SK-N-MC (cell line): ENCODE results near the gene FARSB.
"Not testable (repeated sequence)": the region's sequence is repeated elsewhere in the genome, so short reads cannot be mapped to it uniquely, and the experiment has no call there.

ENCODE experiments used
- DNase-seq: peaks from one replicate; pipeline ENCODE4 v3.0.0-alpha.2; 2011; ENCODE audit warnings: low read depth, low spot score
- H3K27ac ChIP-seq: fragments of 200-600 bp; sonication (generic); 2 replicates; pipeline ENCODE4 v1.5.1; 2016; ENCODE audit warnings: mixed run types
- H3K36me3 ChIP-seq: fragments of 200-600 bp; sonication (generic); 2 replicates; pipeline ENCODE4 v1.6.1; 2017; ENCODE audit warnings: antibody characterized with exemption, low read length, mixed read lengths; ENCODE audit not compliant: insufficient read depth
- H3K4me3 ChIP-seq: fragments of 200-600 bp; sonication (generic); 2 replicates; pipeline ENCODE4 v1.5.1; 2016
- H3K9ac ChIP-seq: fragments of 200-600 bp; sonication (generic); 2 replicates; pipeline ENCODE4 v1.8.0; 2017; ENCODE audit warnings: mixed run types, mixed read lengths; ENCODE audit not compliant: insufficient read length
- H3K9me3 ChIP-seq: fragments of 200-600 bp; sonication (generic); 2 replicates; pipeline ENCODE4 v1.6.1; 2017; ENCODE audit warnings: low read depth, mild to moderate bottlenecking, antibody characterized with exemption, low read length, moderate library complexity, mixed read lengths
- EZH2 ChIP-seq: fragments of 200-600 bp; sonication (generic); IDR thresholded peaks from one replicate; pipeline ENCODE4 v1.6.1; 2017; ENCODE audit warnings: antibody characterized with exemption
- FOXP2 ChIP-seq: optimal IDR thresholded peaks from 2 replicates; pipeline ENCODE3; 2011; ENCODE audit warnings: mild to moderate bottlenecking, moderate library complexity; ENCODE audit not compliant: insufficient read depth; ENCODE audit errors: extremely low read length, control extremely low read depth
- POLR2AphosphoS5 ChIP-seq: IDR thresholded peaks from 2 replicates; pipeline ENCODE4 v1.6.1; 2012; ENCODE audit warnings: mild to moderate bottlenecking, low read depth, low read length, borderline replicate concordance

Gene FARSB

DNA sequence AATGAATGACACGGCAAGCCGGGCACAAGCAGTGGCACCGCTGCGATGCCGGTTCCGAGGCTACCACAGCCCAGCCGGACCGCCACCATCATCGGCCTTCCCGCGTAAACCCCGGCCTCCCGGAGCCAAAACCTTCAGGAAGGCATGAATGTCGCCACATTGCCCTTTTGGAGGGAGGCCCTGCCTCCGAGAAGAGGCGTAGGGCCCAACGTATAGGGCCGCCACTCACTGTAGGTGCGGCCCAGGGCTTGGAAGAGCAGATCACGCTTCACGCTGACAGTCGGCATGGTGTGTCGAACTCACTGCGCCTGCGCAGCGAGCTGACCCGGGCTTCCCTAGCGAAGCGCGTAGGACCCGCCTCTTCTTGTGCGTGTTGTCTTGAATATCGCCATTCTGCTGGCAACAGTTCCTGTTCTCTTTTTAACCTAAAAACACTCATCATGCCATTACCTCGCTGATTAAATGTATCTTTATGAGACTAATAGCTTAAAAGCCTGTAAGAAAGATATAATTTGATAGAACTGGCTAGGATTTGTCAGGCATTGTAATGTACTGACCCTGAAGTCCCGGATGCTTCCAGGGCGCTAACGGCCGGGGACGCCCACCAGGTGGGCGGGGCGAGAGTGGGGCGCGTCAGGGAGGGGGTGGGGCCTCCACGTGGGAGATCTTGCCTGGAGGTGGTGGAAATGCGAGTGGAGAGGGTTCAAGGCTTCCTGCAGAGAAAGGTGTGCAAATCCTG is at the start of gene FARSB:
Gene FARSB (minus strand): TSS at position 306 of the 739 bp plus-strand sequence. CDS start 19 bp downstream, at position 287.
- H3K27ac ChIP-seq: peak within 1 kb of the TSS; percentile 97

DNA sequence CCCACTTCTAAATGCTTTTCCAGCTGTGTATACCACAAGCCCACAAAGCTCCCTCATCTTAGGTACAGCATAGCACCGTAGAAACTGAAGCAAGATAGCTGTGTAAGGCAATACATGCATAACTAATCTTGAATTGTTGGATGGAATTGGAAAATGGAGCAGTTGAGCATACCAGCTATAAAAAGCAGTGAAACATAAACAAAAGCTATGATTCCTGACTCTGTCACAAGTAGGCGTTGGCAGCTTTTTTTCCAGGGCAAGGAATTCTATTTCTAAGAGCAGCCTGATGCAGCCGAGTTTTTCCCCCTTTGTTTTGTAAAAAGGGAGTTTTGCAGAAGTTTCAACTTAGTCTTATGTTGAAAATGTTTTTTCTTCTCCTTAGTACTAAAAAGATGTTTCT is 48.0 kb upstream of the FARSB start:
- Histone ChIP-seq H3K36me3 (no peaks in the 10 kb centered on the region), H3K4me3 (no peak overlapping the region), H3K9me3 (no peaks in the 10 kb centered on the region), H3K9ac (no peak overlapping the region), H3K27ac (no peak overlapping the region)
- no peak for DNase-seq
- TF ChIP-seq POLR2AphosphoS5 (no peak), FOXP2 (no peak), EZH2 (no peak)

More for the DNA sequence above, at the start of gene FARSB:
- H3K9ac ChIP-seq: peak within 1 kb of the TSS; percentile 95
- TF ChIP-seq FOXP2 (no peak), POLR2AphosphoS5 (peak; percentile 90)
- H3K4me3 ChIP-seq: peak within 1 kb of the TSS; percentile 87
- H3K36me3 ChIP-seq: peaks cover 7% of the 10 kb centered on the region; the same call in 1 of the 2 replicates
- H3K9me3 ChIP-seq: no peaks in the 10 kb centered on the region
- DNase-seq: peak; percentile 93

GRCh38 chr2:222703091-222703490 is 47.2 kb upstream of the FARSB start:
- Histone ChIP-seq H3K27ac (no peak overlapping the region), H3K9me3 (no peaks in the 10 kb centered on the region), H3K4me3 (no peak overlapping the region), H3K36me3 (no peaks in the 10 kb centered on the region), H3K9ac (no peak overlapping the region)
- DNase-seq: no peak
- TF ChIP-seq FOXP2 (no peak), POLR2AphosphoS5 (no peak), EZH2 (no peak)

GRCh38 chr2:222701721-222702131 is 45.8 kb upstream of the FARSB start:
- no peak overlapping the region for H3K27ac ChIP-seq
- H3K9me3 ChIP-seq: no peaks in the 10 kb centered on the region
- no peak overlapping the region for H3K9ac ChIP-seq
- H3K4me3 ChIP-seq: no peak overlapping the region
- DNase-seq: no peak
- TF ChIP-seq EZH2 (no peak), FOXP2 (no peak), POLR2AphosphoS5 (no peak)
- no peaks in the 10 kb centered on the region for H3K36me3 ChIP-seq

GRCh38 chr2:222701233-222701632 is 45.3 kb upstream of the FARSB start:
- TF ChIP-seq EZH2 (no peak), FOXP2 (no peak), POLR2AphosphoS5 (no peak)

DNA sequence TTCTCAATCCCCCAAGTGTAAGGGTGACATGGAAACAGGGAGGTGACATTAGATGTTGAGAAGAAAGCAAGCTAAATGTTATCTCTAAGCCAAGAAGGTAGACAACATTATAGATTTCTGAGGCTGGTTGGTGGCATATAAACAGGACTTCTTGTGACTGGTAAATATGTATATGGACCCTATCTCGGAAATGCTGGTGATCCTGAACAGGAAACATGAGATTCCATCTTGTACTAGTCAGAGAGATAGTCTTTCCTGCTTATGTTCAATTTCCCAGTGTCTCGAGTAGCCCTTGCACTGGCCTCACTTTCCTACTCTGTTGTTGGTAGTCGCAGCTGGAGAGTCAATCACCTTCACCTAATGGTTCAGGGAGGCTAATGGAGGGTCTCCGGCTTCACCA is 42.4 kb upstream of the FARSB start:
- Histone ChIP-seq H3K4me3 (no peak overlapping the region), H3K9me3 (no peaks in the 10 kb centered on the region), H3K9ac (no peak overlapping the region), H3K36me3 (no peaks in the 10 kb centered on the region), H3K27ac (no peak overlapping the region)
- no peak for DNase-seq
- TF ChIP-seq POLR2AphosphoS5: no peak
- no peak for TF ChIP-seq EZH2
- no peak for TF ChIP-seq FOXP2

More at GRCh38 chr2:222701233-222701632, 45.3 kb upstream of the FARSB start:
- Histone ChIP-seq H3K36me3 (no peaks in the 10 kb centered on the region), H3K9ac (no peak overlapping the region), H3K9me3 (no peaks in the 10 kb centered on the region), H3K4me3 (no peak overlapping the region), H3K27ac (no peak overlapping the region)
- DNase-seq: no peak

DNA sequence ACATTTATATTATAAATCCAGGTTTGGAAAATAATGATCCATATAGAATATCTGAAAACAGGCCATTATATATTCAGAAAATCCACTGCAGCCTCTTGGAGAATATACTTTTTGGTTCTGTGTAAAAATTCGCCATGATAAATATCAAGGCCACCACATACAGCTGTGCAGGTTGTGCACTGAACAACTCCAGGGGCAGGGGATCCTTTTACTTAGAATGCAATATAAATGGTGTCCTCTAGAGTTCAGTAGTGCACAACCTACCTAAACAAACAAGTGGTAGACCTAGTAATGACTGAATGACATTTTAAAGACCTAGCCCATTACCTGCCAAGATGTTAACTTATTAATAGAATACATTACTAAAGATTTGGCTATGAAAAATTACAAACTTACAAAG is 37.9 kb upstream of the FARSB start:
- TF ChIP-seq FOXP2 (no peak), POLR2AphosphoS5 (no peak), EZH2 (no peak)
- Histone ChIP-seq H3K9me3 (no peaks in the 10 kb centered on the region), H3K9ac (no peak overlapping the region), H3K4me3 (no peak overlapping the region), H3K36me3 (no peaks in the 10 kb centered on the region), H3K27ac (no peak overlapping the region)
- no peak for DNase-seq

GRCh38 chr2:222693413-222693812 is 37.5 kb upstream of the FARSB start:
- DNase-seq, H3K4me3 ChIP-seq: not testable (repeated sequence)

GRCh38 chr2:222690564-222691200 is 34.8 kb upstream of the FARSB start:
- Histone ChIP-seq H3K27ac (no peak overlapping the region), H3K4me3 (no peak overlapping the region), H3K9ac (no peak overlapping the region), H3K9me3 (no peaks in the 10 kb centered on the region), H3K36me3 (no peaks in the 10 kb centered on the region)
- TF ChIP-seq EZH2 (no peak), FOXP2 (no peak), POLR2AphosphoS5 (no peak)
- no peak for DNase-seq

More at GRCh38 chr2:222693413-222693812, 37.5 kb upstream of the FARSB start:
- not testable (repeated sequence) for H3K9ac ChIP-seq, H3K27ac ChIP-seq, H3K36me3 ChIP-seq, H3K9me3 ChIP-seq
